Renal cortical epithelial cell (primary cell): Measurements from ENCODE around the gene TMEM106C. TPM values are rescaled to one million over a fixed set of nuclear protein-coding genes. Genes with fewer than 3 reads are reported as not detected.

Experiments
- DNase-seq: peaks from one replicate; pipeline ENCODE4 v3.0.0-alpha.2; 2011; ENCODE audit warnings: low read depth
- total RNA-seq: library from RNA; depleted of rRNA; stranded (reverse); fragments of >200 nt; gene quantifications from 2 replicates; pipeline ENCODE4 v1.2.3, GENCODE V29; 2014

The TMEM106C gene
- total RNA-seq, 1 donor from 2014 or later, result 85.7 TPM

- DNase-seq, result no peak
Measured at GRCh38 chr12:47979686-47980085, 16.3 kb downstream of the TMEM106C start.

- no peak for DNase-seq
Measured at GRCh38 chr12:47980197-47980596, 16.8 kb downstream of the TMEM106C start.

- no peak for DNase-seq
Measured at GRCh38 chr12:47980779-47981495, 17.5 kb downstream of the TMEM106C start.

GRCh38 chr12:47981496-47982260 lies 18.3 kb downstream of the TMEM106C start:
- no peak for DNase-seq

- DNase-seq, result no peak
Measured at GRCh38 chr12:47982311-47982710, 18.9 kb downstream of the TMEM106C start.

- no peak for DNase-seq
Measured at GRCh38 chr12:47982770-47983169, 19.4 kb downstream of the TMEM106C start.

- DNase-seq, result no peak
Measured at GRCh38 chr12:47983541-47984115, 20.2 kb downstream of the TMEM106C start.

- no peak for DNase-seq
Measured at GRCh38 chr12:47984331-47984801, 21.0 kb downstream of the TMEM106C start.

- no peak for DNase-seq
Measured at GRCh38 chr12:47985596-47986290, 22.3 kb downstream of the TMEM106C start.

GRCh38 chr12:47986291-47986660 lies 22.9 kb downstream of the TMEM106C start:
- DNase-seq, result no peak

GRCh38 chr12:47986832-47987231 lies 23.4 kb downstream of the TMEM106C start:
- DNase-seq, result no peak

GRCh38 chr12:47987411-47988072 lies 24.1 kb downstream of the TMEM106C start:
- no peak for DNase-seq

- DNase-seq, result peak; percentile 29
Measured at GRCh38 chr12:47988073-47989022, 25.0 kb downstream of the TMEM106C start.

- DNase-seq, result no peak
Measured at GRCh38 chr12:47989023-47989417, 25.6 kb downstream of the TMEM106C start.

GRCh38 chr12:47989666-47990065 lies 26.3 kb downstream of the TMEM106C start:
- DNase-seq, result no peak

GRCh38 chr12:47990351-47991105 lies 27.1 kb downstream of the TMEM106C start:
- no peak for DNase-seq

GRCh38 chr12:47991106-47992061 lies 28.0 kb downstream of the TMEM106C start:
- DNase-seq, result no peak

- DNase-seq, result no peak
Measured at GRCh38 chr12:47992776-47993175, 29.4 kb downstream of the TMEM106C start.

- DNase-seq, result no peak
Measured at GRCh38 chr12:47993491-47993890, 30.1 kb downstream of the TMEM106C start.
